GM12873 (cell line): ENCODE results near the gene RAPGEF1.

ENCODE experiments used
- TF ChIP-seq, protein P1 (sequence below): IDR thresholded peaks from 2 replicates; pipeline ENCODE4 v1.5.1; 2012; ENCODE audit warnings: low read depth, mild to moderate bottlenecking, moderate library complexity, low read length, control low read depth; ENCODE audit not compliant: insufficient read depth; ENCODE audit errors: missing control alignments

RAPGEF1 gene

GRCh38 chr9:131720330-131720729, 19.5 kb downstream of the RAPGEF1 start:
- TF ChIP-seq, protein P1, sequence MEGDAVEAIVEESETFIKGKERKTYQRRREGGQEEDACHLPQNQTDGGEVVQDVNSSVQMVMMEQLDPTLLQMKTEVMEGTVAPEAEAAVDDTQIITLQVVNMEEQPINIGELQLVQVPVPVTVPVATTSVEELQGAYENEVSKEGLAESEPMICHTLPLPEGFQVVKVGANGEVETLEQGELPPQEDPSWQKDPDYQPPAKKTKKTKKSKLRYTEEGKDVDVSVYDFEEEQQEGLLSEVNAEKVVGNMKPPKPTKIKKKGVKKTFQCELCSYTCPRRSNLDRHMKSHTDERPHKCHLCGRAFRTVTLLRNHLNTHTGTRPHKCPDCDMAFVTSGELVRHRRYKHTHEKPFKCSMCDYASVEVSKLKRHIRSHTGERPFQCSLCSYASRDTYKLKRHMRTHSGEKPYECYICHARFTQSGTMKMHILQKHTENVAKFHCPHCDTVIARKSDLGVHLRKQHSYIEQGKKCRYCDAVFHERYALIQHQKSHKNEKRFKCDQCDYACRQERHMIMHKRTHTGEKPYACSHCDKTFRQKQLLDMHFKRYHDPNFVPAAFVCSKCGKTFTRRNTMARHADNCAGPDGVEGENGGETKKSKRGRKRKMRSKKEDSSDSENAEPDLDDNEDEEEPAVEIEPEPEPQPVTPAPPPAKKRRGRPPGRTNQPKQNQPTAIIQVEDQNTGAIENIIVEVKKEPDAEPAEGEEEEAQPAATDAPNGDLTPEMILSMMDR: no peak

DNA sequence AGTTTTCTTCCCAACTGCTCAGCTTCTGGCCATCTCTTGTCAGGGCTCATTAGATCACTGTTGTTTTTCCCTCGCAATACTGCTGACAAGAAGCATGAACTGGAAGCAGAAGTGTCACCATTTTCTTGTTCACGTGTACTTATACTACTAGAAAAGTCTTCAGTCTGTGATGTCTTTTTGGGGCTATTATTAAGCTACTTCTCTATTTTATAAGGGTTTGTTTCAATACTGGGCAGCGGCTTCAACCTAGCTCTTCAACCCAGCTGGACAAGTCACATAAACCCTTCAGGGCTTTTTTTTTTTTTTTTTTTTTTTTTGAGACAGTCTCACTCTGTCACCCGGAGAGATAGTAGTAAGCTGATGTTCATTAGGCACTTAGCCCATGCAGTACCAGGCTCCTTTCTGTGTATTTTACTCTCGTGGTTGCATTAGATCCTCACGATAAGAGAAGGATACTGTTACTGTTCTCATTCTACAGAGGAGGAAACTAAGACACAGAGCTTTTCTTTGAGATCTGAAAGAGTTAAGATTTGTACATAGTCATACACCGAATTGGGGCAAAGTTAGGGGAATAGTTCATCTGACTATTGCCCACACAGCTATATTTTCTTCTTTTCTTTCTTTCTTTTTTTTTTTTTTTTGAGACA, 20.5 kb downstream of the RAPGEF1 start:
- TF ChIP-seq, protein P1: no peak

DNA sequence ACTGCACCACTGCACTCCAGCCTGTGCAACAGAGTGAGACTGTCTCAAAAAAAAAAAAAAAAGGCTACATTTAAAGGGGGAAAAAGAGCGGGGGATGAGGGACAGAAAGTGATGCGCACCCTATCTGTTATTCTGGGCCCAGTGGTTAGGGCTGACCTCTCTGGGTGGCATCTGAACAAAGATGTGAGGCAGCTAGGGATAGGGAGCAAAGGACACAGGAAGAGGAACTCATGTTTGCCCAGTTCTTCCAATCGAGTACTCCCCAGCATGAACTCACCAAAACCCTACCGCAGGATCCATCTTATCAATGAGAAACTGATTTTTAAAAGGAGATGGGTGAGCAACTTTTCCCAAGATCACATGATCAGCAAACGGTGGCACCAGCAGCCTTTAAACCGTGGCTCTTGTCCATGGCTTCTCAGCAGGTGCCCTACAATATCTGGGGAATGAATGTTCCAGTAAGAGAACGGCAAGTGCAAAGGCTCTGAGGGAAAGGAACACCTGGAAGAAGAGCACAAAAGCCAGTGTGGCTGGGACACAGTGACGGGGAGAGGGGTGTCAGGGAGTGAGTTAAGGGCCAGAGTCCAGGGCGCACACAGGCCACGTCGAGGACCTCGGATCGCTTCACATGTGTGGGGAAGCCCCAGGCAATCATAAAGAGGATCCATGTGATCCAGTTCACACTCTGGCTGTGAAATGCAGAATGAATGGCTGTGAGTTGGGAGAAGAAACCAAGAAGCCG, 22.0 kb downstream of the RAPGEF1 start:
- TF ChIP-seq, protein P1: no peak

DNA sequence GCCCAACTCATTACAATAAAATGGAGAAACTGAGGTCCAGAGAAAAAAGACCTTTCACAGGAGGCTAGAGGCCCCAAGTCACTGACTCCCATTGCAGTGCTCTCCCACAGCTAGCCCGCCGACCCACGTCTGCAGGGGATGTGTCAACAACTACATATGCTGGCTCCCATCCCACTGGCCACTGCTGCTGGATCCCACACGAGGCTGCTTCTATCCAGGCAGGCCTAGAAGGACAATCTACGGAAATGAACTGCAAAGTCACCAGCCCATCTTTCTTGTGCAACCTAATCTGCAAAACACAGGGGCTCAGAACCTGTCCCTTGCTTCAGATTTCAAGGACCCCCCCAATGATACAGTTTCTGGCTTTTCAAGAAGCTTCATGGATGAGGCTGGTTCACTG, 24.0 kb downstream of the RAPGEF1 start:
- TF ChIP-seq, protein P1: no peak

DNA sequence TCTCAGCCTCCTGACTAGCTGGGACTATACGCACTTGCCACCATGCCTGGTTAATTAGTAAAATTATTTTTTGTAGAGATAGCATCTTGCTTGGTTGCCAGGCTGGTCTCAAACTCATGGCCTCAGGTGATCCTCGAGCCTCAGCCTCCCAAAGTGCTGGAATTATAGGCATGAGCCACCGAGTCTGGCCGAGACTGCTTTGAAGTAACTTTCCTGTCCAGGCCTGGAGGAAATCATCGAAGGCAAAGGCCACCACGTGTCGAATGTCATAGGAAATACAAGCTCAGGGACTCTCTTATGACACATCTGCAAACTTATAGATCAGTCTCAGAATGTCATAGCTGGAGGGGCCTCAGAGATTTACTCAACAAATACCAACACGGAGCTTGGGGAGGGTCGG, 25.1 kb downstream of the RAPGEF1 start:
- TF ChIP-seq, protein P1: no peak

DNA sequence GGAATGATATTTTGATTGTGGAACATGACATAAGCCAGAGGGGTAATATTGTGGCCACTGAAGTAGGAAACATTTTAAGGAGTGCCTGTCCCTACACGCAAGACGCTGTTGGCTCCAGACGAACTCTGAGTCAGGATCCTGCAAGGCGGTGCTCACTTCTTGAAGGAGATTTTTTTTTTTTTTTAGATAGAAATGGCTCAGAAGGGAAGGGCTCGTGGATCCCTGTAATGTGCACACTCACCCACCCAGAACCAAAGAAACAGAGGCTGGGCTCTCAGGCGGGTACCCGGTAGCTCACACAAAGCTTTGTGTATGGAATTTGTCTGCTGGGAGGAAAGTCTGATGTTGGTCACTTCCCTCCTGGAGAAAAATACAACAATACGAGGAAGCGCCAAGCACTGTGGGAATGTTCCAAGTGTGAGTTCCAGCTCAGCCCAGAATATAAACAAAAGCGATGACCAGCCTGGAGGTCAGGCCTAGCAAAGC, 25.7 kb downstream of the RAPGEF1 start:
- TF ChIP-seq, protein P1: no peak

DNA sequence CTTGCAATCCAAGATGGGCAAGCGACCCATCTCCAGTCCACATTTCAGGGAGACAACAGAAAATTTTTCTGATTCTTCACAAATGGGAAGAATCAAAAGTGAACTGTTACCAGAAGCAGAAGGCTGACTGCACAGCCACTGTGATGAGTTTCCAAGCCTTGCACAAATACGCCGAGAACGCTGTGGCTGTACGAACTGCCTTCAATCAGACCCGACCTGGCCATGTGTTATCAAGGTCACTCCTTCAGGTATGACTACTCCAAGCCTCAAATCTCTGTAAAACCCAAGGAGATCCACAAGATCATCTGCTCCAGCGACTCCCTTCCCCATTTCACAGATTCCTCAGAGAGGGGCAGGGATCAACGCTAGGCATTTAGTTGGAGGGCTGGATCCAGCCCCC, 26.9 kb downstream of the RAPGEF1 start:
- TF ChIP-seq, protein P1: no peak
